Heart right ventricle (tissue), 16 donors: ENCODE results near the gene TBC1D8. TPM values are rescaled to one million over a fixed set of nuclear protein-coding genes. Genes with fewer than 3 reads are reported as not detected.

Experiments
- ATAC-seq, 8 donors: fragments of 200-7000 bp; cut with Tn5 transposase; one replicate each; pipeline ENCODE4 v1.9.1; 2020; ENCODE audit warnings: mild to moderate bottlenecking in 8 of 8, moderate library complexity in 8 of 8, moderate number of reproducible peaks in 1 of 8
- DNase-seq, 2 donors: peaks; one replicate each; pipeline ENCODE4 v3.0.0-alpha.2; 2020
- H3K27ac ChIP-seq, 10 donors: fragments of 200-600 bp; sonication (generic) in 2 of 10; one replicate each; pipeline versions ENCODE4 v1.5.0 to v1.8.0; 2020 to 2022; ENCODE audit warnings: mild to moderate bottlenecking in 3 of 10
- H3K27me3 ChIP-seq, 7 donors: fragments of 200-600 bp; one replicate each; pipeline ENCODE4 v1.8.0; 2021 to 2022; ENCODE audit warnings: mild to moderate bottlenecking in 2 of 7
- H3K36me3 ChIP-seq, 9 donors: fragments of 200-600 bp; sonication (generic) in 1 of 9; one replicate each; pipeline versions ENCODE4 v1.5.0 to v1.8.0; 2020 to 2022; ENCODE audit warnings: mild to moderate bottlenecking in 2 of 9
- H3K4me1 ChIP-seq, 9 donors: fragments of 200-600 bp; sonication (generic) in 1 of 9; one replicate each; pipeline versions ENCODE4 v1.5.0 to v1.8.0; 2020 to 2022; ENCODE audit warnings: mild to moderate bottlenecking in 4 of 9
- H3K4me3 ChIP-seq, 10 donors: fragments of 200-600 bp; sonication (generic) in 2 of 10; one replicate each; pipeline versions ENCODE4 v1.5.0 to v1.8.0; 2020 to 2022; ENCODE audit warnings: mild to moderate bottlenecking in 7 of 10, moderate library complexity in 2 of 10
- H3K9me3 ChIP-seq, 11 donors: fragments of 200-600 bp in 10 of 11; sonication (generic) in 2 of 11; one replicate each; pipeline versions ENCODE4 v1.5.0 to v1.8.0; 2013 to 2022; ENCODE audit warnings: mild to moderate bottlenecking in 2 of 11, control low read depth in 1 of 11, moderate library complexity in 1 of 11
- WGBS, 2 donors: extraction: QIAGEN DNeasy Blood & Tissue Kit; methylation state at CpG; one replicate each; pipeline ENCODE4 v1.1.7; 2013; ENCODE audit warnings: inconsistent platforms in 1 of 2; 5-methylcytosine and 5-hydroxymethylcytosine counted together
- intact Hi-C, 10 donors: fragments of 100-400 bp; cut with DNase I; formaldehyde crosslinking; loops; one replicate each; pipeline versions ENCODE4 v1.11.1 to v1.14.2; 2022
- polyA plus RNA-seq, 2 donors: library from polyadenylated mRNA; stranded (reverse); fragments of 200-250 nt; gene quantifications; one replicate each; pipeline ENCODE4 v1.2.3, GENCODE V29; 2013
- total RNA-seq, 10 donors: library from RNA; stranded (reverse); fragmentation: NEBNext Ultra II Directional in 3 of 10; extraction: Animal tissue kit (Norgen Biotek cat#: 25700) in 3 of 10; gene quantifications; one replicate each; pipeline versions ENCODE4 v1.2.1 to v1.2.4, GENCODE V29; 2021 to 2023
- TF ChIP-seq, protein P1 (sequence below), 9 donors: fragments of 200-600 bp; sonication (generic) in 2 of 9; IDR thresholded peaks; one replicate each; pipeline versions ENCODE4 v1.5.0 to v1.8.0; 2021 to 2022; ENCODE audit warnings: antibody characterized with exemption in 9 of 9, mild to moderate bottlenecking in 5 of 9, moderate library complexity in 1 of 9
- donor health status: Arrhythmogenic right ventricular cardiomyopathy.
- donor health status: ischemic (EF 13 %, LVEDD 7.1; RV severe dilation, severe dysfunction).
- donor health status: healthy with polysubstance abuse.
- donor health status: DM: no; HTN: yes; CAD: no.
- donor health status: DM: no; HTN: no; CAD: no.
- donor health status: ischemic (EF 25% LVEDD 6.9; RV normal size, moderate dysfunction).
- donor health status: ischemic (EF 25% LVEDD 5.7; RV mildly dilated, moderate dysfunction).
- donor health status: healthy.
- donor health status: DM: yes; HTN: yes; CAD: no.
- donor health status: Ischemic cardiomyopathy.
- donor health status: ischemic (EF 35%, LVEDD 5.7; RV mildly dilated, moderate dysfunction).
- donor health status: nonischemic (EF 11% LVEDD 7.7; RV severe dilation, severe dysfunction).
- donor health status: DM: yes; HTN: yes; CAD: no.
- donor health status: PGD.
- donor health status: ischemic (EF 29% LVEDD 5.4; RV normal size, mild dysfunction).
- donor health status: nonischemic (EF 23%, LVEDD 6.1; RV moderate dilation, normal function).

TBC1D8 gene
- total and polyA plus RNA-seq, 12 donors = 24.0 to 69.5 (median 55.5) TPM

DNA sequence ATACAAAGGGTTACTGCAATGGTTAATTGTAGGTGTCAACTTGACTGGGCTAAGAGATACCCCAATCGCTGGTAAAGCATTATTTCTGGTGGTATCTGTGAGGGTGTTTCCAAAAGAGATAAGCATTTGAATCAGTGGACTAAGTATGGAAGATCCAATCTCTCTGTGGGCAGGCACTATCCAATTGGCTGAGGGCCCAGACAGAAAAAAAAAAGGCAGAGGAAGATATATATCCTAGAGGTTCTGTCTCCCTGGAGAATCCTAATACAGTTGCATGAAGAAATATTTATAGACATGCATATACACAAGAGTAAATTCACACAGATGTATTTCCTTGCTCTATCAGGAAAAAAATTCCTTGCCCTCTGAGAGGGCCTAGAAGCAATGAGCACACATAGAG lies 43.9 kb downstream of the TBC1D8 start:
- WGBS, 2 donors = 21 to 24% methylated on average over 1 of the region's 1 CpG
- Histone ChIP-seq H3K27ac (peak overlapping the region in 6 of 10 donors; percentile 32 to 93 (median 83)), H3K4me1 (peaks cover 20 to 81% (median 59%) of the 10 kb centered on the region in 9 donors), H3K9me3 (peaks cover 0 to 16% (median 10%) of the 10 kb centered on the region in 11 donors), H3K27me3 (no peaks in the 10 kb centered on the region), H3K4me3 (no peak overlapping the region), H3K36me3 (no peaks in the 10 kb centered on the region)
- intact Hi-C loops = loop anchor here in 1 of 10 donors (5.0 kb wide), 1 partner anchor 45 kb away; no protein-coding TSS in a partner anchor
- DNase-seq (no peak), ATAC-seq (no peak)
- TF ChIP-seq, protein P1, sequence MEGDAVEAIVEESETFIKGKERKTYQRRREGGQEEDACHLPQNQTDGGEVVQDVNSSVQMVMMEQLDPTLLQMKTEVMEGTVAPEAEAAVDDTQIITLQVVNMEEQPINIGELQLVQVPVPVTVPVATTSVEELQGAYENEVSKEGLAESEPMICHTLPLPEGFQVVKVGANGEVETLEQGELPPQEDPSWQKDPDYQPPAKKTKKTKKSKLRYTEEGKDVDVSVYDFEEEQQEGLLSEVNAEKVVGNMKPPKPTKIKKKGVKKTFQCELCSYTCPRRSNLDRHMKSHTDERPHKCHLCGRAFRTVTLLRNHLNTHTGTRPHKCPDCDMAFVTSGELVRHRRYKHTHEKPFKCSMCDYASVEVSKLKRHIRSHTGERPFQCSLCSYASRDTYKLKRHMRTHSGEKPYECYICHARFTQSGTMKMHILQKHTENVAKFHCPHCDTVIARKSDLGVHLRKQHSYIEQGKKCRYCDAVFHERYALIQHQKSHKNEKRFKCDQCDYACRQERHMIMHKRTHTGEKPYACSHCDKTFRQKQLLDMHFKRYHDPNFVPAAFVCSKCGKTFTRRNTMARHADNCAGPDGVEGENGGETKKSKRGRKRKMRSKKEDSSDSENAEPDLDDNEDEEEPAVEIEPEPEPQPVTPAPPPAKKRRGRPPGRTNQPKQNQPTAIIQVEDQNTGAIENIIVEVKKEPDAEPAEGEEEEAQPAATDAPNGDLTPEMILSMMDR (IDR thresholded peaks at IDR 0.05) = no peak

DNA sequence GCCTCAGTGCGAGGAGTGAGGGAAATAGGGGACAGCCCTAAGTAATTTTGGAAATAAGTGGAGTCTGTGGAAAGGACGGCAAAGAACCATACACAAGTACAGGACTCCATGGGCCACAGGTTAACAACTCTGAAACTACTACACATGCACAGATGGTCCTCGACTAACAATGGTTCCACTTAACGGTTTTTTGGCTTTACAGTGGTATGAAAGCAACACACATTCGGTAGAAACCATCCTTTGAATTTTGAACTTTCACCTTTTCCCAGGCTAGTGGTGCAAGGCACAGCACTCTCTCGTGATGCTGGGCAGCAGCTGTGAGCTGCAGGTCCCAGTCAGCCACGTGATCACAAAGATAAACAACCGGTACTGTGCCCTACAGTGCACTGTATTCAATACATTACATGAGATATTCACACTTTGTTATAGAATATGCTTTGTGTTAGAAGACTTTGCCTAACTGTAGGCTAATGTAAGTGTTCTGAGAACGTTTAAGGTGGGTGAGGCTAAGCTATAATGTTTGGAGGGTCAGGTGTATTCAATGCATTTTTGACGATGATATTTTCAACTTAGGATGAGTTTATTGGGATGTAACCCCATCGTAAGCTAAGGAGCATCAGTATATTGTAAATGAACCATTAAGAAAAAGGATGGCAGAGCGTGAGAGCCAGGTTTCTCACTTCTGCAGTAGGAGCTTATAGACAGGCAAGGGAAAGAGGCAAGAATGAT lies 44.6 kb downstream of the TBC1D8 start:
- Histone ChIP-seq H3K9me3 (peaks cover 0 to 19% (median 12%) of the 10 kb centered on the region in 11 donors), H3K27me3 (no peaks in the 10 kb centered on the region), H3K36me3 (no peaks in the 10 kb centered on the region), H3K4me1 (peaks cover 20 to 75% (median 53%) of the 10 kb centered on the region in 9 donors), H3K4me3 (no peak overlapping the region), H3K27ac (peak overlapping the region in 6 of 10 donors; percentile 31 to 93 (median 62))
- TF ChIP-seq, protein P1 (IDR thresholded peaks at IDR 0.05) = no peak
- 58 to 61% methylated on average over 12 of the region's 12 CpGs for WGBS, 2 donors
- ATAC-seq (peak in 5 of 8 donors; percentile 25 to 56 (median 51)), DNase-seq (no peak)
- intact Hi-C loops = loop anchor here in 1 of 10 donors (5.0 kb wide), 1 partner anchor 44 kb away; no protein-coding TSS in a partner anchor

DNA sequence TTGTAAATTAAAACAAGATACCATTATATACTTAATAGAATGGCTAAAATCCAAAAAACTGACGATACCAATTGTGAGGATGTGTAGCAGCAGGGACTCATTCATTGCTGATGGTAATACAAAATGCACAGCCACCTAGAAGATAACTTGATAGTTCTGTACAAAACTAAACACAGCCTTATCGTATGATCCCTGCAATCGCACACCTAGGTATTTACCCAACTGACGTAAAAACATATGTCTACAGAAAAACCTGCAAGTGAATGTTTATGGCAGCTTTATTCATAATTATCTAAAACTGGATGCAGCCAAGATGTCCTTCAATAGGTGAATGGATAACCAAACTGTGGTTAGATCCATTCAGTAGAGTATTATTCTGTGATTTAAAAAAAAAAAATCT lies 45.5 kb downstream of the TBC1D8 start:
- Histone ChIP-seq H3K4me1 (peaks cover 12 to 65% (median 43%) of the 10 kb centered on the region in 9 donors), H3K27ac (peak overlapping the region in 3 of 10 donors; percentile 87 to 93 (median 91))
- intact Hi-C loops = loop anchor here in 1 of 10 donors (5.0 kb wide), 1 partner anchor 43 kb away; no protein-coding TSS in a partner anchor

DNA sequence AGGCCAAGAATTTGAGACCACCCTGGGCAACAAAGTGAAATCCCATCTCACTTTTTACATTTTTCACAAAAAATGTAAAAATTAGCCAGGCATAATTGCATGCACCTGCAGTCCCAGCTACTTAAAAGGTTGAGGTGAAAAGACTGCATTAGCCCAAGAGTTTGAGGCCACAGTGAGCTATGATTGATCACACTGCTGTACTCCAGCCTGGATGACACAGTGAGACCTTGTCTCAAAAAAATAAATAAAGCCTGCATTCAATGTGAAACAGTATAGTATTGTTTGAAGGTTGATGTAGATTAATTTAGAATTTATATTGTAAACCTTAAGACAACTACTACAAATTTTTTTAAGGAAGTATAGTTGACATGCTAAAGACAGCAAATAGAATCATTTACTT lies 53.5 kb downstream of the TBC1D8 start:
- TF ChIP-seq, protein P1 (IDR thresholded peaks at IDR 0.05) = no peak
- intact Hi-C loops = no loop called here
- H3K27me3 ChIP-seq = no peaks in the 10 kb centered on the region
- peaks cover 0 to 40% (median 11%) of the 10 kb centered on the region in 11 donors for H3K9me3 ChIP-seq
- no peak overlapping the region for H3K4me3 ChIP-seq
- peaks cover 0 to 6% (median 0%) of the 10 kb centered on the region in 9 donors for H3K4me1 ChIP-seq
- DNase-seq (no peak), ATAC-seq (no peak)
- H3K36me3 ChIP-seq = no peaks in the 10 kb centered on the region
- no peak overlapping the region for H3K27ac ChIP-seq

More for the DNA sequence above, 45.5 kb downstream of the TBC1D8 start:
- WGBS, 2 donors = 72 to 75% methylated on average over 4 of the region's 4 CpGs
- H3K9me3 ChIP-seq = peaks cover 0 to 25% (median 13%) of the 10 kb centered on the region in 11 donors
- H3K4me3 ChIP-seq = no peak overlapping the region
- H3K36me3 ChIP-seq = no peaks in the 10 kb centered on the region
- no peak for ATAC-seq
- DNase-seq = no peak
- TF ChIP-seq, protein P1 (IDR thresholded peaks at IDR 0.05) = no peak
- no peaks in the 10 kb centered on the region for H3K27me3 ChIP-seq
